Measurements from ENCODE around the gene SYT7.

SYT7 gene

DNA sequence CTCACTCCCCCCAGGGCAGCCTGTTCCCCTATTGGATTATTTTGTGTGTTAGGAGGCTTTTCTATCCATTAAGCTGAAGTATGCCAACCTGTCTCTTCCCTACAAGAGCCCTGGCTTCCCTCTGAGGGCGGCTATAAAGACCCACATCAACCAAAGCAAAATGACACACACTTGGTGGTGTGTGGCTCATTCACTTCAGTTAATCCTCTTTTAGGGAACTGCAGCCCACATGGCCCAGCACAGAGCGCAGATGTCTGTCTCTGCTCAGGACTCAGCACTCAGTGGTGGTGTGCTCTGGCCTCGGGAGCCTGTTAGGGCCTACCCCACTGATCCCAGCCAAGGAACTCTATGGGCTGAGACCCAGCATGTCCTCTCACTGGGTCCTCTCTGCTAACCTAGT, 104.5 kb downstream of the SYT7 start:
- no peak overlapping the region for H4K8ac ChIP-seq (ENCODE audit: low read depth, low read length)
- DNase-seq = no peak
- H3K18ac ChIP-seq (ENCODE audit: low read length) = no peak overlapping the region
- no peak overlapping the region for H4K91ac ChIP-seq (ENCODE audit: low read depth, low read length)
- no peaks in the 10 kb centered on the region for H3K9me3 ChIP-seq (ENCODE audit: insufficient read depth, low read depth, low read length)
- H3K4me3 ChIP-seq (ENCODE audit: low read depth, low read length) = no peak overlapping the region
- H3K27me3 ChIP-seq (ENCODE audit: insufficient read depth, low read length) = no peaks in the 10 kb centered on the region
- no peak overlapping the region for H2AK5ac ChIP-seq (ENCODE audit: low read length)
- H2BK5ac ChIP-seq (ENCODE audit: low read depth, low read length, poor library complexity) = no peak overlapping the region
- H2BK120ac ChIP-seq (ENCODE audit: insufficient read depth, low read length, poor library complexity) = no peak overlapping the region
- H3K79me2 ChIP-seq (ENCODE audit: control insufficient read depth, insufficient read depth, low read length, poor library complexity) = no peaks in the 10 kb centered on the region
- H2AFZ ChIP-seq (ENCODE audit: insufficient read depth, low read length, poor library complexity) = no peak overlapping the region
- no peak overlapping the region for H3K4ac ChIP-seq (ENCODE audit: low read depth, low read length)
- peaks cover 3% of the 10 kb centered on the region for H3K79me1 ChIP-seq (ENCODE audit: low read length)
- no peak overlapping the region for H3K23ac ChIP-seq (ENCODE audit: low read length)
- H4K12ac ChIP-seq (ENCODE audit: low read depth, low read length) = no peak overlapping the region
- H3K27ac ChIP-seq (ENCODE audit: low read depth, low read length) = no peak overlapping the region
- H3K9ac ChIP-seq (ENCODE audit: low read length) = no peak overlapping the region
- H3K4me1 ChIP-seq (ENCODE audit: control insufficient read depth in 1 of 2, insufficient read depth in 2 of 2, low read length in 2 of 2) = peaks cover 11 to 17% of the 10 kb centered on the region in 2 experiments
- H3K4me2 ChIP-seq (ENCODE audit: low read length) = no peak overlapping the region
- no peak overlapping the region for H2BK12ac ChIP-seq (ENCODE audit: low read length)
- H3K14ac ChIP-seq (ENCODE audit: low read length) = no peak overlapping the region
- no CpG with 5 or more reads among the region's 3 CpGs for WGBS (ENCODE audit: extremely low coverage, insufficient coverage, insufficient read length)
- no peaks in the 10 kb centered on the region for H3K36me3 ChIP-seq (ENCODE audit: control insufficient read depth in 1 of 2, insufficient read depth in 2 of 2, low read length in 2 of 2)

DNA sequence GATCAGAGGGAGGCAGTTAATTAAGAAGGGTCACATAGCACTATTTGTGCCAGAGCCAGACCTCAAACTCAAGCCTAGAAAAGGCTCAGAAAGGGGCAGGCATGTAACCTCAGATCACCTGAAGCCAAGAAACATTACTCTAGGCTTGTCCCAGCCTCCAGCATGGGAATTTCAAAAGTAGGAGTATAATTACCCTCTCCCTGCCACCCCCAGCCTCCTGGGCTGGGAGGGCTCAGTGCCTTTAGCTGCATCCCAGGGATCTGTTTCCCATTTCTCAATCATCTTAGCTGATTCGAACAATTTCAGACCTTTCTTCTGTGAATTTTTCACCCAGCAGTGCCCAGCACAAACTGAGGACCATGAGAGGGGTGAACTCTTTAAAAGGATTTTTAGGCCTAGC, 105.4 kb downstream of the SYT7 start:
- Histone ChIP-seq H3K4me2 (ENCODE audit: low read length) (no peak overlapping the region), H3K9me3 (ENCODE audit: insufficient read depth, low read depth, low read length) (no peaks in the 10 kb centered on the region), H2BK12ac (ENCODE audit: low read length) (peak overlapping the region; percentile 41), H3K27ac (ENCODE audit: low read depth, low read length) (no peak overlapping the region), H3K79me1 (ENCODE audit: low read length) (peaks cover 3% of the 10 kb centered on the region), H3K9ac (ENCODE audit: low read length) (no peak overlapping the region), H4K8ac (ENCODE audit: low read depth, low read length) (no peak overlapping the region), H2AFZ (ENCODE audit: insufficient read depth, low read length, poor library complexity) (no peak overlapping the region), H3K14ac (ENCODE audit: low read length) (no peak overlapping the region), H2AK5ac (ENCODE audit: low read length) (no peak overlapping the region), H3K4me1 (ENCODE audit: control insufficient read depth in 1 of 2, insufficient read depth in 2 of 2, low read length in 2 of 2) (peaks cover 4 to 17% of the 10 kb centered on the region in 2 experiments), H3K36me3 (ENCODE audit: control insufficient read depth in 1 of 2, insufficient read depth in 2 of 2, low read length in 2 of 2) (peaks cover 0 to 5% of the 10 kb centered on the region in 2 experiments), H3K23ac (ENCODE audit: low read length) (no peak overlapping the region), H2BK120ac (ENCODE audit: insufficient read depth, low read length, poor library complexity) (peak overlapping the region; percentile 10), H4K91ac (ENCODE audit: low read depth, low read length) (no peak overlapping the region), H3K79me2 (ENCODE audit: control insufficient read depth, insufficient read depth, low read length, poor library complexity) (no peaks in the 10 kb centered on the region), H3K27me3 (ENCODE audit: insufficient read depth, low read length) (no peaks in the 10 kb centered on the region), H3K18ac (ENCODE audit: low read length) (no peak overlapping the region), H4K12ac (ENCODE audit: low read depth, low read length) (no peak overlapping the region), H2BK5ac (ENCODE audit: low read depth, low read length, poor library complexity) (no peak overlapping the region), H3K4me3 (ENCODE audit: low read depth, low read length) (no peak overlapping the region), H3K4ac (ENCODE audit: low read depth, low read length) (no peak overlapping the region)
- no CpG with 5 or more reads among the region's 1 CpG for WGBS (ENCODE audit: extremely low coverage, insufficient coverage, insufficient read length)
- DNase-seq = no peak

DNA sequence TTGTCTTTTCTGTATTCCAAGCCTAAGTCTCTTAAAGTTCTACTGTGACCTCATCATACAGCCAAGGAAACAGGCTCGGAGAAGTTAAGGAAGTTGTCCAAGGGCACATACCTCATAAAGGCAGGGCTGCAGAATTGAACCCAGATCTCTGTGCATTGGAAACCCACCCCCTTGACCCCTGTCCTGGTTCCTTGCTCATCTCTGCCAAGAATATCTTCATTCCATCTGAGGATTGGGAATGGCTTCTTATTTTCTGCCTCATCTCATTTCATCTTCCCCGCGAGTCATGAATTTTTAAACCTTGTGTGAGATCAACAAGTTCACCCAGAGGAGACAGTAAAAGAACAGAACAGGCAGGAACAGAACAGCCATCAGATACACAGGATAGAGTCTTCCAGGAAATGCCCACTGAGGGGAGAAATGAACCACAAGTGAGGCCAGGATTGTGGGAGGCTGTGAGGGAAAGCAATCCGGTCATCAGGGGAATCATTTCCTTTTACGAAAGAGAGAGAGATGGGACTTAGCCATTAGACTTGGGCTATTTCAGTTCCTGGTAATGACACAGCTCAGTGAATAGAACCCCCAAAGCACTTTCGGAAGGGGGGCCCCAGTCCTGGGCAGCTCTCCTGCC, 106.7 kb downstream of the SYT7 start:
- no peak for DNase-seq
- H3K36me3 ChIP-seq (ENCODE audit: control insufficient read depth in 1 of 2, insufficient read depth in 2 of 2, low read length in 2 of 2) = peaks cover 0 to 5% of the 10 kb centered on the region in 2 experiments

DNA sequence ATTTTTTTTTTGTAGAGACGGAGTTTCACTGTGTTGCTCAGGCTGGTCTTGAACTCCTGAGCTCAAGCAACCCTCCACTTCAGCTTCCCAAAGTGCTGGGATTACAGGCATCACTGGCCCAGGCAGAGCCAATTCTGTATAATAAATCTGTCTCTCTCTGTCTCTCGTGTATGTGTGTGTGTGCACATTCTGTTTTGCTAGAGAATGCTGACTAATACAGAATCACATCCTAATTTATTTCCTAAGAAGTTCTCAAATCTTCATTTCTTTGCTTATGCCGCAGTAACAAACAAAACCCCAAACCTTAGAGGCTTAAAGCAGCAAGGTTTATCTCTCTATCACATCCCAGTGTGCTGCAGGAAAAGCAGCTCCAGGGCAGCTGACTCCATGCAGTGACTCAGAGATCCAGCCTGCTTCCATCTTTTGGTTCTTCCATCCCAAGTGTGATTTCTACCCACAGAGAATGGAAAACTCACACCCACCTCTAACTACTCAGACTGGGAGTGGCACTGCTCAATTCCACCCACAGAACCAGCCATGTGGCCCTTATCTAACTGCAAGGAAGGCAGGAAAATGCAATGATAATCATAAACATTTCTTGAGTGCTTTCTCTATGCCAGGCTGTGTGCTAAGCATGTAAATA, 107.4 kb downstream of the SYT7 start:
- Histone ChIP-seq H3K9me3 (ENCODE audit: insufficient read depth, low read depth, low read length) (no peaks in the 10 kb centered on the region), H3K18ac (ENCODE audit: low read length) (no peak overlapping the region), H3K4ac (ENCODE audit: low read depth, low read length) (no peak overlapping the region), H2AFZ (ENCODE audit: insufficient read depth, low read length, poor library complexity) (no peak overlapping the region), H2BK5ac (ENCODE audit: low read depth, low read length, poor library complexity) (no peak overlapping the region), H4K12ac (ENCODE audit: low read depth, low read length) (no peak overlapping the region), H3K27ac (ENCODE audit: low read depth, low read length) (peak overlapping the region; percentile 13), H3K4me3 (ENCODE audit: low read depth, low read length) (no peak overlapping the region), H3K36me3 (ENCODE audit: control insufficient read depth in 1 of 2, insufficient read depth in 2 of 2, low read length in 2 of 2) (peaks cover 2 to 5% of the 10 kb centered on the region in 2 experiments), H3K9ac (ENCODE audit: low read length) (no peak overlapping the region), H3K4me2 (ENCODE audit: low read length) (no peak overlapping the region), H3K79me1 (ENCODE audit: low read length) (peaks cover 3% of the 10 kb centered on the region), H3K14ac (ENCODE audit: low read length) (no peak overlapping the region), H2BK12ac (ENCODE audit: low read length) (no peak overlapping the region), H2AK5ac (ENCODE audit: low read length) (no peak overlapping the region), H2BK120ac (ENCODE audit: insufficient read depth, low read length, poor library complexity) (no peak overlapping the region), H3K23ac (ENCODE audit: low read length) (no peak overlapping the region), H4K91ac (ENCODE audit: low read depth, low read length) (no peak overlapping the region), H4K8ac (ENCODE audit: low read depth, low read length) (no peak overlapping the region), H3K4me1 (ENCODE audit: control insufficient read depth in 1 of 2, insufficient read depth in 2 of 2, low read length in 2 of 2) (peaks cover 4 to 17% of the 10 kb centered on the region in 2 experiments), H3K79me2 (ENCODE audit: control insufficient read depth, insufficient read depth, low read length, poor library complexity) (no peaks in the 10 kb centered on the region), H3K27me3 (ENCODE audit: insufficient read depth, low read length) (no peaks in the 10 kb centered on the region)
- DNase-seq = peak; percentile 86 to 91
- no CpG with 5 or more reads among the region's 3 CpGs for WGBS (ENCODE audit: extremely low coverage, insufficient coverage, insufficient read length)

More for the DNA sequence above, 106.7 kb downstream of the SYT7 start:
- H3K18ac ChIP-seq (ENCODE audit: low read length) = no peak overlapping the region
- H3K9me3 ChIP-seq (ENCODE audit: insufficient read depth, low read depth, low read length) = no peaks in the 10 kb centered on the region
- H3K27me3 ChIP-seq (ENCODE audit: insufficient read depth, low read length) = no peaks in the 10 kb centered on the region
- no peak overlapping the region for H2BK12ac ChIP-seq (ENCODE audit: low read length)
- H4K91ac ChIP-seq (ENCODE audit: low read depth, low read length) = no peak overlapping the region
- H2BK120ac ChIP-seq (ENCODE audit: insufficient read depth, low read length, poor library complexity) = no peak overlapping the region
- no peak overlapping the region for H3K4ac ChIP-seq (ENCODE audit: low read depth, low read length)
- no peak overlapping the region for H4K8ac ChIP-seq (ENCODE audit: low read depth, low read length)
- H3K27ac ChIP-seq (ENCODE audit: low read depth, low read length) = no peak overlapping the region
- peaks cover 4 to 17% of the 10 kb centered on the region in 2 experiments for H3K4me1 ChIP-seq (ENCODE audit: control insufficient read depth in 1 of 2, insufficient read depth in 2 of 2, low read length in 2 of 2)
- H2BK5ac ChIP-seq (ENCODE audit: low read depth, low read length, poor library complexity) = no peak overlapping the region
- no peak overlapping the region for H3K9ac ChIP-seq (ENCODE audit: low read length)
- H3K79me2 ChIP-seq (ENCODE audit: control insufficient read depth, insufficient read depth, low read length, poor library complexity) = no peaks in the 10 kb centered on the region
- H4K12ac ChIP-seq (ENCODE audit: low read depth, low read length) = no peak overlapping the region
- no peak overlapping the region for H3K4me3 ChIP-seq (ENCODE audit: low read depth, low read length)
- H3K23ac ChIP-seq (ENCODE audit: low read length) = no peak overlapping the region
- H3K14ac ChIP-seq (ENCODE audit: low read length) = no peak overlapping the region
- no peak overlapping the region for H2AFZ ChIP-seq (ENCODE audit: insufficient read depth, low read length, poor library complexity)
- no peak overlapping the region for H2AK5ac ChIP-seq (ENCODE audit: low read length)
- no CpG with 5 or more reads among the region's 6 CpGs for WGBS (ENCODE audit: extremely low coverage, insufficient coverage, insufficient read length)
- H3K79me1 ChIP-seq (ENCODE audit: low read length) = peaks cover 3% of the 10 kb centered on the region
- no peak overlapping the region for H3K4me2 ChIP-seq (ENCODE audit: low read length)

Data from trophoblast cell (in vitro differentiated cells and primary cell).